OCI-LY3 (cell line): ENCODE results near the gene CCDC14.
A peak's percentile ranks its signal among the peaks of the same experiment; 100 is the strongest.
"Not testable (repeated sequence)": the region's sequence is repeated elsewhere in the genome, so short reads cannot be mapped to it uniquely, and the experiment has no call there.

Source experiments
- H2AFZ ChIP-seq: fragments of 200-600, 300-600 bp; shearing (Covaris generic); 2 replicates; pipeline ENCODE4 v1.6.0; 2014; ENCODE audit warnings: antibody characterized with exemption, low read depth, low read length
- H3K27ac ChIP-seq: fragments of 200-600, 300-600 bp; sonication (generic); 2 replicates; pipeline ENCODE4 v1.5.1; 2014; ENCODE audit warnings: mild to moderate bottlenecking, low read length, moderate library complexity, mixed read lengths
- H3K27me3 ChIP-seq: fragments of 200-600, 300-600 bp; sonication (generic); 2 replicates; pipeline ENCODE4 v1.6.1; 2014; ENCODE audit warnings: low read depth, low read length, mixed read lengths
- H3K36me3 ChIP-seq: fragments of 200-600, 300-600 bp; sonication (generic); replicated peaks from 2 replicates; pipeline ENCODE3; 2014; ENCODE audit warnings: low read depth, low read length, mixed read lengths
- H3K4me1 ChIP-seq: fragments of 300-600, 200-600 bp; sonication (generic); 2 replicates; pipeline ENCODE4 v1.6.1; 2014; ENCODE audit warnings: low read length, mixed read lengths
- H3K4me2 ChIP-seq: fragments of 200-600, 300-600 bp; sonication (generic); 2 replicates; pipeline ENCODE4 v1.6.1; 2014; ENCODE audit warnings: low read length, mixed read lengths
- H3K4me3 ChIP-seq: fragments of 300-600, 200-600 bp; sonication (generic); 2 replicates; pipeline ENCODE4 v1.5.1; 2014; ENCODE audit warnings: antibody characterized with exemption, mild to moderate bottlenecking, low read length, moderate library complexity
- H3K79me2 ChIP-seq: fragments of 300-600, 200-600 bp; shearing (Covaris generic); 2 replicates; pipeline ENCODE4 v1.6.1; 2014; ENCODE audit warnings: mild to moderate bottlenecking, low read length, mixed read lengths
- H3K9ac ChIP-seq: fragments of 300-600, 200-600 bp; shearing (Covaris generic); 2 replicates; pipeline ENCODE4 v1.6.0; 2014; ENCODE audit warnings: mild to moderate bottlenecking, low read length, moderate library complexity
- H3K9me3 ChIP-seq: fragments of 200-600, 300-600 bp; shearing (Covaris generic); 2 replicates; pipeline ENCODE4 v1.6.1; 2014; ENCODE audit warnings: low read length, mixed read lengths; ENCODE audit not compliant: insufficient read depth
- H4K20me1 ChIP-seq: fragments of 200-600, 300-600 bp; sonication (generic); 2 replicates; pipeline ENCODE4 v1.6.1; 2016; ENCODE audit warnings: low read length, mixed read lengths; ENCODE audit not compliant: insufficient read depth
- CTCF ChIP-seq: fragments of 200-600, 300-600 bp; sonication (generic); IDR thresholded peaks from 2 replicates; pipeline ENCODE4 v1.5.1; 2014; ENCODE audit warnings: antibody characterized with exemption, low read length, low read depth
- EZH2phosphoT487 ChIP-seq: fragments of 200-600 bp; shearing (Covaris generic); IDR thresholded peaks from 2 replicates; pipeline ENCODE4 v1.6.1; 2018; ENCODE audit warnings: antibody characterized with exemption, mixed run types, low read depth

Gene CCDC14

DNA sequence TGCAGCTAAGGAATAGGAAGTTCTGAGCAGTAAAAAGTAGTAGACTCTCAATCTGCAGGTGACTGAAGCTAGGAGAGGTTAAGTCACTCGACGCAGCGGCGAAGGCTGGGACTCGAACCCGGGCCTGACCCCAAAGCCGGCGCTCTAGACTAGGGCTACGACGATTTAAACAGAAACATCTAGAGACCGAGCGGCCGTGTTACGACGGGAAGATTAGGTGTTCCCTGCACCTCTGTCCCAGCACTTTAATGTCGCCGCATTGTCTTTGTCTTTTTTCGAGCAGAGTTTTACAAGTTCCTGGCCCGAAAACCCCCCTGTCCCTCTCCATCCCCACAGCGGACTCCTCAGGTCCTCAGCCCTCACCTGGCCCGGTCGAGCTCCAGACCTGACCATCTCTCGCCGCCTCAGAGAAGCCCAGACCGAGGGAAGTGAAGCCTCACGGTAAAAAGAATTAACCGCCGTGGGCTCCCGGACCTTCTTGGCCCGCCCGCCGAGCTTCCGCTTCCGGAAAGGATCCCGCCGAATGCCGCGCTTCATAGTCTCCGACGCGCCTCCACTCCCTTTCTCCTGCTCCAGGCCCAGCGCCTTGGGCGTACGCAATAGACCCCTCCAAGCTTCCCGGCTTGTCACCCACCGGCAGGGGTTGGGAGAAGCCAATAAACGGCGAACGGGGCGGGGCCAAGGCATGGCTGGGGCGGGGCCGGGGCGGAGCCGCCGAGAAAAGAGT is at the start of gene CCDC14:
Gene CCDC14, minus strand, starts transcription at position 449 of the 727 bp plus-strand sequence. Its CDS starts 56 bp downstream, at position 393.
- Histone ChIP-seq H3K27me3 (peaks cover 8% of the 10 kb centered on the region; the same call in 1 of the 2 replicates), H3K27ac (peak within 1 kb of the TSS; percentile 58), H3K9ac (peak within 1 kb of the TSS; percentile 92), H3K4me3 (peak within 1 kb of the TSS; percentile 87), H2AFZ (peak within 1 kb of the TSS; percentile 85), H4K20me1 (no peaks in the 10 kb centered on the region), H3K4me2 (peak within 1 kb of the TSS; percentile 75), H3K79me2 (no peaks in the 10 kb centered on the region), H3K36me3 (peaks cover 4% of the 10 kb centered on the region), H3K4me1 (no peaks in the 10 kb centered on the region), H3K9me3 (no peaks in the 10 kb centered on the region)
- TF ChIP-seq EZH2phosphoT487 (no peak), CTCF (no peak)

GRCh38 chr3:124008321-124008720 is 47.3 kb upstream of the CCDC14 start:
- not testable (repeated sequence) for H3K36me3 ChIP-seq, H3K9ac ChIP-seq, H3K79me2 ChIP-seq, H3K4me2 ChIP-seq, H3K27me3 ChIP-seq, H3K27ac ChIP-seq, H3K4me3 ChIP-seq, H3K9me3 ChIP-seq, H4K20me1 ChIP-seq, H2AFZ ChIP-seq
- H3K4me1 ChIP-seq: peaks cover 13% of the 10 kb centered on the region

DNA sequence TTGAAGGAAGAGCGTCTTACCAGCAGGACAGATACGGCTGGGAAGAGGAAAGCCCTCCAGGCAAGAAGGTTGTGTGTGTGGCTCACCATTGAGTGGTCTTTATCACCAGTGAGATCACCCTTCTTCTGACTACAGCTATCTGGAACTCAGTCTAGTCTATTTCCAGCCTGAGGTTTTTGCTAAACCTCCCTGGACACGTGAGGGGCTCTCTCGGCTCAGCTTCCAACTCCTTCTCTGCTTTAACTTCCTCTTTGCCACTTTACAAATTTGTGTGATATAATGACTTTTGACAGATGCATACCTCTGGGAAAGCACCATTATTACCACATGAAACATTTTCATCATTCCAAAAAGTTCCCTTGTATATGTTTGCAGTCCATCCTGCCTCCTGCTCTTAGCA is 46.2 kb upstream of the CCDC14 start:
- Histone ChIP-seq H3K9me3 (no peaks in the 10 kb centered on the region), H2AFZ (no peak overlapping the region), H3K4me2 (peak overlapping the region; percentile 45), H3K4me3 (no peak overlapping the region), H3K27me3 (no peaks in the 10 kb centered on the region), H3K36me3 (no peaks in the 10 kb centered on the region), H3K79me2 (no peaks in the 10 kb centered on the region), H3K4me1 (peaks cover 13% of the 10 kb centered on the region), H4K20me1 (no peaks in the 10 kb centered on the region), H3K9ac (no peak overlapping the region), H3K27ac (no peak overlapping the region)
- TF ChIP-seq EZH2phosphoT487: no peak
- no peak for TF ChIP-seq CTCF

DNA sequence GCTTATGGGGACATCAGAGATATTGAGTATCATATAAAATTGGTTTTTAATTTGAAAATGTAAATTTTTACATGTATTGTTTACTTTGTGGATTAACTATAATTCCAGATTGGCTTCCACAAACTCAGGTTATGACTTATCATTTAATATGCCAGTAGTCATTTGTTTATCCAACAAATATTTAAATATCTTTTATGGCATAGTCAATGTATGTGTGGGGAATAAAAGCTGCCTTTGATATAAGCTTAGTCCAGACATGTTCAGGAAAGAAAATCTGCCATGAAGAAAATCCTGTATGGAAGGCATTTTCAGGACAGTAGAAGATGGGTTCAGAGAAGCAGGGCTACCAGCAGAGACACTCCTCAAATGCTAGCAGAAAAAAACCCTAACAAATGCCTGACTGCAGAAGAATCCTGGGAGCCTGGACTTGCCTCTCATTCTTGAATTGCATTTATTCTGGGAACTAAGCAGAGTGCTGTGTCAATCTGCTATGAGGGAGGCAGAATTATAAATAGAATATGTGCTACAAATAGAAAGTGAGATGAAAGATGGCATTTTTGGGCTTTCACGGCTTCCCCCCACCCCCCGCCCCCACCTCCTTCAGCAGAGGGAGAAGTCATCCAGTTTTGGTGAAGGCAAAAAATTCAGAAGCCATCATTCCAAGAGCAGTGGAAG is 41.5 kb upstream of the CCDC14 start:
- H3K9me3 ChIP-seq, H2AFZ ChIP-seq, H3K4me3 ChIP-seq, H3K27ac ChIP-seq, H4K20me1 ChIP-seq, H3K79me2 ChIP-seq, H3K4me2 ChIP-seq, H3K36me3 ChIP-seq, H3K9ac ChIP-seq, H3K27me3 ChIP-seq: not testable (repeated sequence)
- H3K4me1 ChIP-seq: peaks cover 11% of the 10 kb centered on the region

GRCh38 chr3:124001366-124001765 is 40.3 kb upstream of the CCDC14 start:
- not testable (repeated sequence) for H3K4me3 ChIP-seq, H3K9me3 ChIP-seq, H3K36me3 ChIP-seq, H2AFZ ChIP-seq, H3K27me3 ChIP-seq, H3K79me2 ChIP-seq, H3K9ac ChIP-seq, H3K27ac ChIP-seq, H3K4me2 ChIP-seq, H3K4me1 ChIP-seq, H4K20me1 ChIP-seq
